PC-3 (cell line): ENCODE results near the gene ANKRD50. TPM values are rescaled to one million over a fixed set of nuclear protein-coding genes. Genes with fewer than 3 reads are reported as not detected.

ENCODE experiments used
- ATAC-seq: fragments of 200-7000 bp; cut with Tn5 transposase; 2 replicates; pipeline ENCODE4 v1.9.1; 2020; ENCODE audit warnings: mild to moderate bottlenecking, moderate library complexity
- BruUV-seq: library from RNA; stranded (reverse); fragments of 400-500 nt; replicated peaks from 2 replicates; lab custom pipeline; 2021; lab: Mats Ljungman, UMichigan
- CTCF ChIA-PET: fragments of 300-600 bp; sonication (Branson Sonifier 250); formaldehyde crosslinking; loops from one replicate; lab custom pipeline; 2022; ENCODE audit warnings: antibody characterized with exemption; lab: Charles Lee
- POLR2A ChIA-PET: fragments of 300-600 bp; sonication (Branson Sonifier 250); formaldehyde crosslinking; loops from one replicate; lab custom pipeline; 2022; ENCODE audit warnings: antibody characterized with exemption; ENCODE audit not compliant: unreplicated experiment; lab: Charles Lee
- DNase-seq: peaks from one replicate; pipeline ENCODE4 v3.0.0-alpha.2; 2015
- H2AFZ ChIP-seq: fragments of 300-600 bp; sonication (generic); 2 replicates; pipeline ENCODE4 v1.6.0; 2016; ENCODE audit warnings: antibody characterized with exemption, low read length
- H3F3A ChIP-seq: fragments of 300-600 bp; sonication (generic); one replicate; pipeline ENCODE4 v1.6.0; 2017; ENCODE audit warnings: antibody characterized with exemption, low read length, control low read depth, mild to moderate bottlenecking; ENCODE audit not compliant: unreplicated experiment
- H3K27ac ChIP-seq: fragments of 300-600 bp; sonication (generic); 2 replicates; pipeline ENCODE4 v1.5.1; 2016; ENCODE audit warnings: mild to moderate bottlenecking, low read length
- H3K27me3 ChIP-seq: fragments of 300-600 bp; sonication (generic); 2 replicates; pipeline ENCODE4 v1.6.1; 2016; ENCODE audit warnings: low read length, mixed read lengths
- H3K36me3 ChIP-seq: fragments of 300-600 bp; sonication (generic); 2 replicates; pipeline ENCODE4 v1.6.1; 2016; ENCODE audit warnings: low read depth, mixed run types, low read length, mixed read lengths
- H3K4me1 ChIP-seq: fragments of 300-600 bp; sonication (generic); 2 replicates; pipeline ENCODE4 v1.5.1; 2016; ENCODE audit warnings: low read length; ENCODE audit not compliant: insufficient read depth
- H3K4me2 ChIP-seq: fragments of 300-600 bp; sonication (generic); 2 replicates; pipeline ENCODE4 v1.6.0; 2016; ENCODE audit warnings: low read length
- H3K4me3 ChIP-seq: fragments of 300-600 bp; sonication (generic); 2 replicates; pipeline ENCODE4 v1.5.1; 2016; ENCODE audit warnings: mild to moderate bottlenecking, low read length, mixed read lengths
- H3K79me2 ChIP-seq: fragments of 300-600 bp; sonication (generic); 2 replicates; pipeline ENCODE4 v1.6.1; 2017; ENCODE audit warnings: low read length, mixed read lengths
- H3K9ac ChIP-seq: fragments of 300-600 bp; sonication (generic); 2 replicates; pipeline ENCODE4 v1.6.0; 2016; ENCODE audit warnings: mild to moderate bottlenecking, low read length
- H3K9me2 ChIP-seq: fragments of 300-600 bp; sonication (generic); replicated peaks from 2 replicates; pipeline ENCODE4 v1.6.1; 2016; ENCODE audit warnings: mixed run types, low read length, mixed read lengths
- H3K9me3 ChIP-seq: fragments of 300-600 bp; sonication (generic); 2 replicates; pipeline ENCODE4 v1.6.1; 2016; ENCODE audit warnings: low read length, mixed read lengths
- H4K20me1 ChIP-seq: fragments of 300-600 bp; sonication (generic); 2 replicates; pipeline ENCODE4 v1.6.1; 2016; ENCODE audit warnings: low read length, mixed read lengths
- CTCF ChIP-seq: fragments of 300-600 bp; sonication (generic); conservative IDR thresholded peaks from 2 replicates; pipeline ENCODE4 v1.5.1; 2017; ENCODE audit warnings: antibody characterized with exemption, low read depth, mild to moderate bottlenecking, low read length
- EZH2 ChIP-seq: fragments of 300-600 bp; sonication (generic); IDR thresholded peaks from one replicate; pipeline ENCODE4 v1.6.1; 2017; ENCODE audit warnings: antibody characterized with exemption, mild to moderate bottlenecking, low read length; ENCODE audit not compliant: unreplicated experiment
- EZH2phosphoT487 ChIP-seq: fragments of 300-600 bp; sonication (generic); IDR thresholded peaks from 2 replicates; pipeline ENCODE4 v1.6.1; 2018; ENCODE audit warnings: mild to moderate bottlenecking, antibody characterized with exemption, low read length, borderline replicate concordance
- intact Hi-C: fragments of 100-400 bp; cut with micrococcal nuclease; formaldehyde crosslinking; loops from 2 replicates; pipeline ENCODE4 v1.9.0; 2023
- total RNA-seq: library from RNA; depleted of rRNA; stranded (reverse); fragments of >200 nt; gene quantifications from 2 replicates; pipeline ENCODE4 v1.2.3, GENCODE V29; 2014

ANKRD50 gene
- total RNA-seq, 1 experiment from 2014 or later: 26.3 TPM

GRCh38 chr4:124726269-124726668, 13.7 kb upstream of the ANKRD50 start:
- H2AFZ ChIP-seq: no peak overlapping the region
- peaks cover 6% of the 10 kb centered on the region for H3F3A ChIP-seq
- H3K27me3 ChIP-seq: no peaks in the 10 kb centered on the region
- CTCF ChIA-PET: no interaction called here
- no peaks in the 10 kb centered on the region for H3K79me2 ChIP-seq
- POLR2A ChIA-PET: no interaction called here
- H3K9me3 ChIP-seq: no peaks in the 10 kb centered on the region
- no peaks in the 10 kb centered on the region for H3K36me3 ChIP-seq
- intact Hi-C loops: no loop called here
- peak overlapping the region; percentile 60 for H3K4me2 ChIP-seq
- ATAC-seq (peak; percentile 86), DNase-seq (peak; percentile 82)
- peaks cover 44% of the 10 kb centered on the region for H3K4me1 ChIP-seq
- no peak overlapping the region for H3K4me3 ChIP-seq
- H3K27ac ChIP-seq: peak overlapping the region; percentile 91
- H3K9ac ChIP-seq: peak overlapping the region; percentile 62; the same call in 1 of the 2 replicates
- no peaks in the 10 kb centered on the region for H4K20me1 ChIP-seq
- no TSS peak for BruUV-seq
- TF ChIP-seq EZH2 (no peak), EZH2phosphoT487 (no peak), CTCF (no peak)
- no peaks in the 10 kb centered on the region for H3K9me2 ChIP-seq

DNA sequence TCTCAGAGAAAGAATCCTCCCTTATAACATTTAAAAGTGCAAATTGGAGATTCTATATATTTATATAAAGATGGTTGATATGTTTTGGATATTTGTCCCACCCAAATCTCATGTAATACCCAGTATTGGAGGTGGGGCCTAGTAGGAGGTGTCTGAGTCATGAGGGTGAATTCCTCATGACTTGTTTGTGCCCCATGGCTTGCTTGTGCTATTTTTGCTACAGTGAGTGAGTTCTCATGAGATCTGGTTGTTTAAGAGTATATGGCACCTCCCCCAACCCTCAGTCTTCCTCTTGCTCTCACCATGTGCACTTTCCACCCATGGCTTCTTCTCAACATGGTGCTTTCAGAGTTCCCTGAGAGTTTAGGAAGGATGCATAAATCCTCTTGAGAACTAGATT, 9.5 kb upstream of the ANKRD50 start:
- Histone ChIP-seq H3K4me2 (no peak overlapping the region), H3K4me3 (no peak overlapping the region), H3K9ac (no peak overlapping the region), H2AFZ (no peak overlapping the region), H3F3A (peaks cover 6% of the 10 kb centered on the region), H3K27ac (no peak overlapping the region), H4K20me1 (no peaks in the 10 kb centered on the region), H3K4me1 (peaks cover 35% of the 10 kb centered on the region), H3K36me3 (no peaks in the 10 kb centered on the region), H3K79me2 (no peaks in the 10 kb centered on the region), H3K9me3 (no peaks in the 10 kb centered on the region), H3K27me3 (no peaks in the 10 kb centered on the region), H3K9me2 (no peaks in the 10 kb centered on the region)
- TF ChIP-seq CTCF (no peak), EZH2 (no peak), EZH2phosphoT487 (no peak)
- CTCF ChIA-PET: no interaction called here
- ATAC-seq: no peak
- intact Hi-C loops: no loop called here
- POLR2A ChIA-PET: no interaction called here
- DNase-seq: no peak
- BruUV-seq: no TSS peak

- intact Hi-C loops: no loop called here
- no peak overlapping the region for H2AFZ ChIP-seq
- POLR2A ChIA-PET: no interaction called here
- no peaks in the 10 kb centered on the region for H3K27me3 ChIP-seq
- no peak overlapping the region for H3K4me3 ChIP-seq
- H3K9ac ChIP-seq: no peak overlapping the region
- no peaks in the 10 kb centered on the region for H4K20me1 ChIP-seq
- no peaks in the 10 kb centered on the region for H3F3A ChIP-seq
- H3K9me2 ChIP-seq: no peaks in the 10 kb centered on the region
- H3K79me2 ChIP-seq: peaks cover 3% of the 10 kb centered on the region
- peaks cover 8% of the 10 kb centered on the region for H3K4me1 ChIP-seq
- TF ChIP-seq CTCF (no peak), EZH2 (no peak), EZH2phosphoT487 (no peak)
- no peaks in the 10 kb centered on the region for H3K9me3 ChIP-seq
- CTCF ChIA-PET: no interaction called here
- BruUV-seq: no TSS peak
- H3K36me3 ChIP-seq: no peaks in the 10 kb centered on the region
- ATAC-seq: no peak
- DNase-seq: no peak
- H3K4me2 ChIP-seq: no peak overlapping the region
- no peak overlapping the region for H3K27ac ChIP-seq
These were observed 4.6 kb upstream of the ANKRD50 start for GRCh38 chr4:124717101-124717500.
